NK-92 treated with Interleukin-12 subunit alpha and Interleukin-12 subunit beta, amount 100 ng/mL, for 24 hours (cell line): Measurements from ENCODE around the gene TARDBP.
A peak's percentile ranks its signal among the peaks of the same experiment; 100 is the strongest.
"Not testable (repeated sequence)": the region's sequence is repeated elsewhere in the genome, so short reads cannot be mapped to it uniquely, and the experiment has no call there.

Experiments
- DNase-seq: peaks from one replicate; lab custom pipeline; 2025; lab: John Stamatoyannopoulos, UW

Gene TARDBP

DNA sequence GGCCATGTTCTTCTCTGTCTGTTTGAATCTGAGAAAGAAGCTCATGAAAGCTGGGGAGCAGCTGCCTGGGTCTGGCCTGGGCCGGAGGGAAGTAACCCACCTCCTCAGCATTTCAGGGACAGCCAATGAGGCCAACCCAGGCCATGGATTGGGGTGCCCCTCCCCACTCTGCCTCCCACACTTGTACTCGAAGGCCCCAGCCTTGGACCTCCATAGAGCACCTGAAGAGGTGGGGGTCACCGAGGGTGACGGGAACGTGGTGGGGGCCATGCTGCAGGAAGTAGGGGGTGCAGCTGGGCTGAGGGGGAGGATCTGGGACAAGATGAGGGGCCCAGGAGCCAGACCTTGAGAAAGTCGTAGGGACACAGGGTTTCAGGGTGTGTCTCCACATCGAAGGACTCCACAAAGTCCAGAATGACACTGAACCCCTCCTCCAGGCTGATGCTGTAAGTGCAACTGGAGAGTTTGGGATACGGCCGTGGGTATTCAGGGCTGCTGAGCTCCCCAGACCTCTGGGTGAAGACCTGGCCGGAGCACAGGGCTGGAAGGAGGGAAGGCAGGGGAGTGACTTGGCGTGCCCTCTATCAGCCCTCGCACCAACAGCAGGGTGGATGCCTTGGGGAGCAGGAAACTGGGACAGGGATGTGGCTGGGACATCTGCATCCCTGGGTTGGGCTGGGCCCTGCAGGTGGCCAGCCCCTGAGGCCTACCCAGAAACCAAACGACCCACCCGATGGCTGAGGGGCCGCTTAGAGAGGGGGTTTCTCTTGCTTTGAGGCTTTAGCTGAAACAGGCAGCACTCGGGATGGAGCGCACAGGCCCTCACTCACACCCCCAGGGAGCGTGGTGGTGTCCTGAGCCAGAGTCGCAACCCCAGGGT lies 30.8 kb downstream of the TARDBP start:
- no peak for DNase-seq

DNA sequence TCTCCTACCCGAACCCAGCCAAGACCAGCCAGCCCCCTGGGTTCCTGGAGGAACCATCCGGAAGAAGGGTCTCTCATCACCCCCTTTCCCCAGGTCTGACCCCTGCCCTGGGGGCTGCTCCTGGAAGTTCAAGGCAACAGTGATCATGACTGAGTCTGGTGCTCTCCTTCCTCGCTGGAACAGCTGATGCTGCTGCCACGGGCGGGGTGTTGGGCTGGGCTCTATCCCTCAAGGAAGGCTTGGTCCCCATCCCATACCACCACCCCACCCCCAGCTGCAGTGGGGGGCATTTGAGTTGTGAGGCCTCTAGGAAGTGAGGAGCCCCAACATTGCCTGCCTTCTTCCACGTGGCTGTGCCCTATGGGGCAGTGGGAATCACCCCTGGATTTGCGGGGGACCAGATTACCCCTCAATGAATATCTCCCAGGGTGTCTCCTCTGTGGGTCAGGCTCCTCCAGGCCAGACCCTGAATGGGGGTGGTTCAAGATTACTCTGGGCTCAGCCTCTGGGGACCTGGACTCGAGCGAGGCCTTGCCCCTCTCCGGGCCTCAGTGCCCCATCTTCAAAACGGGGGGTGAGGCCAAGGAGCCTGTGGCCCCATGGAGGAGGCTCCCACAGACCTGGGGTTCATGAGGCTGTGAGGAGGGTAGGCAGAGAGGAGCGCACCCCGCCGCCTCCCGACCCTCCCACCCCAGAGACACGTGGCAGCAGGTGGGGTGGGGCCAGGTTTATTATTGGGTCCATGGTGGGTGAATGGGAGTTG lies 31.8 kb downstream of the TARDBP start:
- no peak for DNase-seq

DNA sequence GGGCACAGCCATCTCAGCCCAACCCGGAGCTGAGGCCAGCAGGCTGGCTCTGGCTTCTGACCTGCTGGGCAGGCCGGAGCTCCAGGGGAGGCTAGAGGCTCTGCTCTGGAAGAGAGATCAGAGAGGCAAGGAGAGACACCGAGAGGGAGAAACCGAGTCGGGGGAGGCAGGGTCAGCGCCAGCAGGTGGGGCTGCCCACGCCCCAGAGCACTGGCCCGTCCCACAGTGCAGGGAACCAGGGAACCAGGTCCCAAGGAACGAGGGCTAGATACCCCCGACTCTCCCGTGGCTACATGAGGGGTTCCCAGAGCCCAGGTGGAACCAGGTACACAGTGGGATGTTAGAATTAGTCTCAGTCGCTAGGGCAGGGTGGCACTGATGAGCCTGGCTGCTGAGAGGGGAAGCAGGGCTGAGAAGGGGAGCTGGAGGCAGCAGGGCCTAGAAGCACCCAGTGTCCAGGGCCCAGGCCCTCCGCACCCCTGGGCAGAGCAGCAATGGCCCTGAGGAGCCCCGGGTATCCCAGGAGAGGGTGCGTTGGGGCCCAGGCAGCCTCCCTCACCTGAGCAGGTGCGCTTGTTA lies 32.5 kb downstream of the TARDBP start:
- no peak for DNase-seq

DNA sequence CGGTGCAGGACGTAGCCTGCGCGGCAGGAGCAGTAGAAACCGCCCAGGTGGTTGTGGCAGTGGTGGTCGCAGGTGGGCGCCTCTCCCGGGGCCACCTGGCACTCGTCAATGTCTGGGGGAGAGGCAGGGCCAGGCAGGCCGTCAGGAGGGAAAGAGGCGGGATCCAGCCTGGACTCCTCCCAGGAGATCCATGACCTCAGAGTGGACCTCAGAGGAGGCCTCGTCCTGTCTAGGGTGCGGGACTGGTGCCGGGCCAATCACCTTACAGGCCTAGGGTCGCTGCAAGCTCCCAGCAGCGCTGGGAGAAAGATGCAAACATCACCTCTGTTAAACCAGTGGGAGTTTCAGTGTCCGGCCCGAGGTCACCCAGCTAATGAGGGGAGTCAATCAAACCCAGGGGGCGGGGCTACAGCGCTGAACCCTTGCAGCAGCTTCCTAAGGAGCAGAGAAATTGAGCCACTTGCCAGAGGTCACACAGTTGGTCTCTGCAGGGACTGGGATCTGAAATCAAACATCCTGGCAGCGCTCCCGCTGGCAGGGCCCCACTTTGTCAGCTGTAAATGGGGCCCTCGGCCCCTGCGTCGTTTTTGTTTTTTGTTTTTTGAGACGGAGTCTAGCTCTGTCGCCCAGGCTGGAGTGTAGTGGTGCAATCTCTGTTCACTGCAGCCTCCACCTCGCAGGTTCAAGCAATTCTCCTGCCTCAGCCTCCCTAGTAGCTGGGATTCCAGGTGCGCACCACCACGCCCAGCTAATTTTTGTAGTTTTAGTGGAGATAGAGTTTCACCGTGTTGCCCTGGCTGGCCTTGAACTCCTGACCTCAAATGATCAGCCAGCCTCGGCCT lies 33.2 kb downstream of the TARDBP start:
- no peak for DNase-seq

DNA sequence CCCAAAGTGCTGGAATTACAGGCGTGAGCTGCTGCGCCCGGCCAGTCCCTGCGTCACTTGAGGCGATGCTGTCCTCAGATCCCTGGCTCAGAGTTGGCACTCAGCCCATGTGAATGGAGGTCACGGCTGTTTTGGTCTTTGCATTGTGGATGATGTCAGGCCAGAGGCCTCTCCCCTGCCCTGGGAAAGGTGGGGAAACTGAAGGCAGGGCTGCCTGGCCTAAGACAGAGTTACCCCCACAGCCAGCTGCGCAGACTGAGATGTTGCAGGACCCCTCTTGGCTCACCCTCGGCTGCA lies 33.8 kb downstream of the TARDBP start:
- DNase-seq, result no peak

DNA sequence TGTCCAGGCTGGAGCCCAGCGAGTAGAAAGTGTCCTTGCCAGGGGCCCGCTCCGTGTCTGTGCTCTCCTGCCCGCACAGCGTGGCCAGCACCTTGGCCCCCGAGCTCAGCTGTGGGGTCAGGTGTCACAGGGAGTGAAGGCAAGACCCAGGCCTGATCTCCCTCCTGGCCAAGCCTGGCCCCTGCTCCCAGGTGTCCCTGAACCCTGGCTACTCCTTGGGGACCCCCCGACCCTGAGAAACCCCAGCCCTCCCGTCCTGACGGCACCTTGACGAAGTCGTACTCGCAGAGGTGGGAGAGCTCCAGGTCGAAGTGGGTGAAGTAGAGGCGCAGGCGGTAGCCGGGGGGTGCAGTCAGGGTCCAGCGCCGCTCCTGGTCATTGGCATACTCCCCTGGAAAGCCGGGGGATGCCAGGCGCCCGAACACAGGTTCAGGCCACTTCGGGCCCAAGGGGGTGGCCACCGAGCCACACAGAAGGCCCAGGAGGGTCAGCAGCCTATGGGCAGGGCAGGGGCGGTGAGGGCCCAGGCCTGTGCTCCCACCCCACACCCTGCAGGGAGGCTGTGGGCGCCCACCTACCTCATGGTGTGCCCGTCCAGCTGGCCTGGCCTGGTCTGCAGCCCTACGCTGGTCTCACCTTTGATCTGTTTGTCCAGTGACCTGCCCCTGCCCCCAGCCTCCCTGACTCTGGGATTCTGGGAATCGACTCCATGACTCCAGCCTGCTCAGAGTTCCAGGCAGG lies 34.3 kb downstream of the TARDBP start, which contains the start of gene MASP2:
MASP2 (minus strand) TSS at position 615 of the 741 bp plus-strand sequence; CDS start at position 583, 32 bp downstream.
- DNase-seq, result no peak

DNA sequence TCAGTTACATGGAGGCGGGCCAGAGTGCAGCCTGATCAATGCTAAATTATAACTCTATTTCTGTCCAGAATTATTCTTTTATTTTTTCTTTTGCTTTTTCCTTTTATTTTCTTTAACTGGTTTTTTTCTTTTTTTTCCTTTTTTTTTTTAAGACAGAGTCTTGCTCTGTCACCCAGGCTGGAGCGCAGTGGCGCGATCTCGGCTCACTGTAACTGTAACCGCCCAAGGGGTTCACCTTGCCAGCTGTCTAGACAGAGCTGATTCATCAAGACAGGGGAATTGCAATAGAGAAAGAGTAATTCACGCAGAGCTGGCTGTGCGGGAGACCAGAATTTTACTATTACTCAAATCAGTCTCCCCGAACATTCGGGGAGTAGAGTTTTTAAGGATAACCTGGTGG lies 38.7 kb downstream of the TARDBP start:
- DNase-seq, result not testable (repeated sequence)

DNA sequence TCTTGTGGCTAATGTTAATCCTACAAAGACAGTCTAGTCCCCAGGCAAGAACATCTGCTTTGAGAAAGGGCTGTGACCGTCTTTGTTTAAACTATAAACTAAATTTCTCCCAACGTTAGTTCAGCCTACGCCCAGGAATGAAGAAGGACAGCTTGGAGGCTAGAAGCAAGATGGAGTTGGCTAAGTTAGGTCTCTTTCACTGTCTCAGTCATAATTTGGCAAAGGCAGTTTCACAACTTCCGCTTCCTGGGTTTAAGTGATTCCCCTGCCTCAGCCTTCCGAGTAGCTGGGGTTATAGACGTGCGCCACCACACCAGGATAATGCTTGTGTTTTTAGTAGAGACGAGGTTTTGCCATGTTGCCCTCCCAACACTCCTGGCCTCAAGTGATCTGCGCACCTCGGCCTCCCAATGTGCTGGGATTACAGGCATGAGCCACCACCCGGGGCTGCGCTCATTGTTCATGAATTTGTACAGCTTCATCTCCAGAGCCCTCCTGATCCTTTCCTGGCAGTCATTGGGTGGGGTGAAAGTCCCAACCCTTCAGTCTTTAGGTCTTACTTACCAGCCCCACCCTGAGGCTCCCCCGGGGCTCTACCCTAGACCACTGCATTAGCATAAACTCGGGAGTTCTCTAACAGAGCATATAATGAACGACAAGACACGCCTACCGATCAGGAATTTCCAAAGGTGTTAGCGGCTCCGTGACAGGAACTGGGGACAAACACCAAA lies 39.5 kb downstream of the TARDBP start:
- DNase-seq, result no peak

DNA sequence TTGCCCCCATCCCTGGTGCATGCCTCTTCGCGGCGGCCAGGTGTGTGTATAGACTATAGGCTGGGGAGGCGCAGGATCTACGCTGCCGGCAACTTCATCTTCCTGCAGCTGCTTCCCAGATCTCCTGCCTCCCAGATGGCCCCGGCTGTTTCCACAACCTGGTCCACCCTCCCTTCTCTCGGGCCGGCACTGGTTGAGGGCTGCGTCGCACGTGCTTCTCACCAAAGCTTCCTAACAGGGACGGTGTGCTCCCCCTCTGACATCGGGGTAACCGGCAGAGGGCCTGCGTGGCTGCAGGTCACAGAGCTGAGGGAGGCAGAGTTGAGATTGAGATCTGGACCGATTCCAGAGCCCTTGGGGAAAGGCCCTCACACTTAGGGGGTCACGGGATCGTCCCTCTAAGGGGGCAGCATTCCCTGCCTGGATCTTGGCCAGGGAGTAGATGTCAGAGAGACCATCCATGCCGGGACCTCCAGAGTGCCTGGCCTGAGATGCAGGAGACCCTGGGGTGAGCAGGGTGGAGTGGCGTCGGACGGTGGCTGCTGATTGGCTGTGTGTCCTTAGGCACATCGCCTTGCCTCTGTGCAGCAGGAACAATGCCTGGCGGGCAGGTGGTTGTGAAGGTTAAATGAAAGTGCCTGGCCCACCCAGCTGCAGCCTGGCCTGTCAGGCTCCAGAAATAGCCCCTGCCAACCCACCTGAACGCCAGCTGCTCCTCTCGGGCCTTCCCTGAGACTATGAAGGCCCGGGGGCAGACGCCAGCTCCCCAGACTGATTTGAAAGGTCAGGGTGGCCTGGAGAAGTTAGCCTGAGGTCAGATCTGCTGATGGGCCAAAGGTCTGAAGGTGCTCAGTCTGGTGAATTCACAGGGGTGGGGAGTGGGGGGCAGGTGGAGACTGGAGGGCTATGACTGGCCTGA lies 40.6 kb downstream of the TARDBP start:
- DNase-seq, result no peak

DNA sequence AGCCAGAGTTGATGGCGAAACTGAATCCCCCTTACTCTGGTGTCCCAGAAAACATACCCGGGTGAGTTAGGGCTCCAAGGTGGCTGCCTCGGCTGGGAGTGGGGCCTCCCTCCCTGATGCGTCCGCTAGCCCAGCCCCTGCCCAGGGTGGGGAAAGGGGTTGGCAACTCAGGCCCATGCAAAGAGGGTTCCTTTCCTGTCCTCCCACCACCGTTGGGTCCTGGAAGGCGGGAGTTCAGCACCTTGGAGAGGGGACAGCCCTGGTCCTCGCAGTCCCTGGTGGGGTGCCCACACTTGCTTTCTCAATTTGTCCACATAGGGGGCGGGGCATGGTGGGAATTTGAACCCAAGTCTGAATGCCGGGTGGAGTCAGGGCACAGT lies 41.3 kb downstream of the TARDBP start:
- DNase-seq, result no peak

DNA sequence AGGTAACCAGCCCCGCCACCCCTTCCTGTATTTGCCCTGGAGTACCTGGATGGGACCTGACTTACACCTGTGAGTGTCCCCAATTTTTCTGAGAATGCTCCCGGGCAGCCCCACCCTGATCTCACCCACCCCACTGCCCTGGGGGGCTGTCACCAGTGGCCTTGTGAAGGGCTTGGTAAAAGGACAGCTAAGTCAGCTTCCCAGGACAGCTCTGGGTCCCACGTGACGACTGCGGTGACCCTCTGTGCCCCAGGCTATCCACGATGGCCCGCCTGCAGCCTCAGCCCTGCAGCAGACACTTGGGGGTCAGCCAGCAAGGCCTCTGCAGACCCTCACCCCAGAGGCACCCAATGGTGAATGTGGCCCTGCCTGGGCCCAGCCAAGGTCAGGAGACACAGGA lies 41.7 kb downstream of the TARDBP start:
- no peak for DNase-seq

DNA sequence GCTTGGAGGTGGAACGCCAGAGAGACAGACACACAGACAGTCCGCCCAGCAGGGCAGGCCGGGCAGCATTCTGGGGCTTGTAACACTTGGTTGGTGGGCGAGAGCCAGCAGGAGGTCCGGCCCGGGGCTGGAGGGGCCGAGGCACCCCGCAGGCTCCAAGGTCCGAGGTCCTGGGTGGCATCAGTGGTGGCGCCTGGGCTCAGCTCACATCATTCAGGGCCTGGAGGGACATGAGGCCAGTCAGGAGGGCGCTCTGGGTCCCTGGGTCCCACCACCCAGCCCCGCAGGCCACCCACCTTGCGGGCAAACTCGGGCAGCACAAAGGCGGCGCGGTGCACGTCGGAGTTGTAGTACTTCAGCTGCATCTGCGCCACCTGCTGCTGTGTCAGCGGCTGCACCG lies 42.2 kb downstream of the TARDBP start:
- no peak for DNase-seq

DNA sequence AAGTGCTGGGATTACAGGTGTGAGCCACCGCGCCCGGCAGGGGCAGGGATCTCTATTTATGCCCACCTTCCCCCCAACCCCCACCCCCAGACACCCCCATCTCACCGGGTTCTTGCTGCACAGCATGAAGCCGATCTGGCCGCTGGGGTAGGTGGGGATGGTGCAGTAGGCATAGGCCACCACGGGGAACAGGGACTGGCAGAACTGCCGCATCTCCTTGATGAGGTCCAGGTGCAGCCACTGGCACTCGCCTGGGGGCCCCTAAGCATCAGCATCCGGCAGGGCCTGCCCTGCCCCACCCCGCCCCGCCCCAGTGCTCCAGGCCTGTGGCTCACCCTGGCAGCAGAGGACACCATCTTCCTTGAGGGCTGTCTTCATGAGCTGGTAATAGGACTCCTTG lies 43.2 kb downstream of the TARDBP start:
- no peak for DNase-seq

DNA sequence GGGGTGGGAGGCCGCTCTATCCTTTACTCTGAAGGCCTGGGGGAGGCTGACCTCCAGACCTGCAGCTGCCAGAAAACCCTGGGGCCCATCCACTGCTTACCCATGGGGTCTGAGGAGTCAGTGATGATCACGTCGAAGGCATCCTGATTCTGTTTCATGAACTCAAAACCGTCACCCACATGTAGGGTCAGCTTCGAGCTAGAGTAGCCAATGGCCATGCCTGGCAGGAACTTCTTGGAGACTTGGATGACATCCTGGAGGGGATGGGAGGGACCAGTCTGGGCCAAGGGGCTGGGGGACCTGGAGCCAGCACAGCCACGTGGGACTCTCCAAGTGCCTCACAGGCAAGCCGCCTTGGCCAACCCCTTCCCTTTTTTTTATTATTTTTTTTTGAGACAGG lies 44.0 kb downstream of the TARDBP start:
- DNase-seq, result no peak

DNA sequence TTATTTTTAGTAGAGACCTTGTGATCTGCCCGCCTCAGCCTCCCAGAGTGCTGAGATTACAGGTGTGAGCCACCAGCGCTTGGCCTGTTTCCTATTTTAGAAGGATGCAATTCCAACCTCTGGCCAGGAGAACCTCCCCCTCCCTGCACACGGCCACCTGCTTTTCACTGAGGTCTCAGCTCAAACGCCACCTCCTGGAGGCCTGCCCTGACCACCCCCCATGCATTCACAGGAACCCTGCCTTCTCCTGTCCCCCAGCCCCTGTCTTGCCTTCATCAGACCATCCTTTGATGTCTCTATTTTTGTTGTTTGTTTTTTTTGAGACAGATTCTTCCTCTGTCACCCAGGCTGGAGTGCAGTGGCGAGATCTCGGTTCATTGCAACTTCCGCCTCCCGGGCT lies 45.0 kb downstream of the TARDBP start:
- no peak for DNase-seq

DNA sequence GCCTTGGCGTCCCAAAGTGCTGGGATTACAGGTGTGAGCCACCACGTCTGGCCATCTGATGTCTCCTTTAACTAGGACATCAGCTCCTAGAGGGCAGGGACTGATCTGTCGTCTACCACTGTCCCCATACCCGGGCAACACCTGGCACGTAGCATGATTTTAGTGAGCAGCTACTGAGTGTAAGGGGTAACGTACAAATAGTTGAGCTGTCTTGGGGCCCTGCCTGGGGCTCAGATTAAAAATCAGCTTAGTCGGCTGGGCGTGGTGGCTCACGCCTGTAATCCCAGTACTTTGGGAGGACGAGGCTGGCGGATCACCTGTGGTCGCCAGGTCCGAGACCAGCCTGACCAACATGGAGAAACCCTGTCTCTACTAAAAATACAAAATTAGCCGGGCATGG lies 45.6 kb downstream of the TARDBP start:
- DNase-seq, result no peak

DNA sequence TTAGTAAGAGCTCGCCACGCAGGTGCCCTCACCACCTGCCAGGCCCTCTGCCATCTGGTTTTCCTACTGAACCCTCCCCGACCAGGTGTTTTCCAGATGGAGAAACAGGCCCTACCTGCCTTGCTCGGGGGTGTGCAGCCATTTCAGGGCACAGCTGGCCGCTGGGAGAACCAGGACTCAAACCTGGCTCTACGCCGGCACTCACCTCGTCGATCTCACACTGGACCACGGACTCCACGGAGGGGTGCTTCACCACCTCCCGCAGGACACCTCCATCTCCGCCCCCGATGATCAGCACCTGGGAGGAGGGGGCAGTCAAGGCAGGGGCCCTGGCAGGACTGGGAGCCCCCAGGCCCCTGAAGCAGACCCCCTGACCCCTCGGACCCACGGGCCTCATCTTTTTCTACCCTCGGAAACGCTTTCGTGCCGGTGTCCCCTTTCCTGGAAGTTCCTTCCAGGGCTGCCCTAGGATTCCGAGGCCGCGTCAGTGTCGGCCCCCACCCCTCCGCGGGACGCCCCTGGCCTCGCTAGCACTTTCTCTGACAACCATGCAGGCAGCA lies 46.2 kb downstream of the TARDBP start:
- no peak for DNase-seq

DNA sequence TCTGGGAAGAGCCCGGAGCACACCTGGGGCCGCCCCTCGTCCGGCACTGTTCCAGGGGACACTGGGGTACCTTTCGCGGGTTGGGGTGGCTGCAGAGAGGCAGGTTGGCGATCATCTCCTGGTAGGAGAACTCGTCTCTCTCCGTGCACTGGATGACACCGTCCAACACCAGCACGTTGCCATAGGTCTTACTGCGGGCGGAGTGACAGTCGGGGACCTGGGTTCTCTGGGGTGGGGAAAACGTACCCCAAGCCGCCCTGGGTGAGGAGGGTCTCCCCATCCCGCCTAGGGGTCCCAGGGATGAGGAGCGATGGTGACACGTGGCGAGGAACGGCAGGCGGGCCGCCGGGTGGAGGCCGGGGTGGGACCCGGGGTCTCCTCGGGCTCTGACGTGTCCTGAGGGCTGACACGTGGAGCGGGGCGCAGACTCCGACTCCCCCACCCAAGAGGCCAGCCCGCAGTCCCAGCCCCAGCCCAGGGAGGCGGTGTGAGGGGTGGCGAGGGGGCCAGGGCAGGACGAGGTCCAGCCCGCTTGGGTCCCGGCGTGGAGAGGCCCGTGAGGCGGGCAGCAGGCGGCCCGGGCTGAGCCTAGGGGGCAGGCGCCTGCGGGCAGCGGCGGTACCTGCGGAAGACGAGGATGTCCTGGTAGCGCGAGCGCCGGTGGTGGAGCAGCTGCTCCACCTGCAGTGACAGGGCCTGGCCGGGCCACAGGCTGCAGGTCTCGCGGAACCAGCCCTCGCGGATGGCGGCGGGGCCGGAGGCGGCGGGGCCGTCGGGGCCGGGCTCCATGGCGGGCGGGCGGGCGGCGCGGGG lies 46.9 kb downstream of the TARDBP start:
- DNase-seq, result peak; percentile 42
